HepG2 (cell line): Measurements from ENCODE around the gene CNKSR3. TPM values are rescaled to one million over a fixed set of nuclear protein-coding genes. Genes with fewer than 3 reads are reported as not detected.

Source experiments
- ATAC-seq: fragments of 200-7000 bp; cut with Tn5 transposase; 3 replicates; pipeline ENCODE4 v1.9.1; 2020; ENCODE audit warnings: mild to moderate bottlenecking, moderate library complexity
- BruUV-seq: library from RNA; stranded (reverse); fragments of 400-500 nt; replicated peaks from 2 replicates; lab custom pipeline; 2021; lab: Mats Ljungman, UMichigan
- CTCF ChIA-PET: fragments of 300-600 bp; formaldehyde crosslinking; extraction: SDS; loops from one replicate; lab custom pipeline; 2021; ENCODE audit warnings: low total read pairs, inconsistent platforms, low intra/inter-chr PET ratio; lab: Yijun Ruan, JAX
- POLR2A ChIA-PET: fragments of 350-600 bp; sonication (Branson Sonifier 250); formaldehyde crosslinking; loops from one replicate; lab custom pipeline; 2020; ENCODE audit warnings: antibody characterized with exemption, inconsistent platforms; lab: Yijun Ruan, JAX
- DNase-seq: peaks from one replicate; pipeline ENCODE4 v3.0.0-alpha.2; 2015; ENCODE audit warnings: low spot score
- FAIRE-seq: peaks from 3 replicates; lab custom pipeline; 2011; peaks lifted over from hg19 to GRCh38; lab: Jason Lieb, UNC
- H2AFZ ChIP-seq: one replicate; pipeline ENCODE4 v1.6.1; 2011; ENCODE audit warnings: low read length, inconsistent platforms
- H3K27ac ChIP-seq: fragments of 300-600 bp; 3 replicates; pipeline ENCODE4 v1.8.0; 2011; ENCODE audit warnings: mixed run types, mild to moderate bottlenecking, mixed read lengths, low read length, inconsistent platforms; ENCODE audit not compliant: insufficient read depth; ENCODE audit errors: extremely low read length
- H3K27me3 ChIP-seq, 2 experiments: fragments of 200-600 bp in 1 of 2; 2 replicates in 1 of 2; 3 replicates in 1 of 2; pipeline versions ENCODE4 v1.6.0 to v1.8.0; 2011; ENCODE audit warnings: low read length in 2 of 2, mild to moderate bottlenecking in 2 of 2, moderate library complexity in 2 of 2, inconsistent platforms in 1 of 2; ENCODE audit not compliant: insufficient read depth in 2 of 2, control insufficient read depth in 1 of 2
- H3K36me3 ChIP-seq, 2 experiments: fragments of 200-600 bp in 1 of 2; replicated peaks in 1 of 2; 2 replicates in 1 of 2; 3 replicates in 1 of 2; pipeline versions ENCODE4 v1.5.1 to v1.8.0; 2011; ENCODE audit warnings: low read length in 2 of 2, inconsistent platforms in 1 of 2; ENCODE audit not compliant: insufficient read depth in 2 of 2, control insufficient read depth in 1 of 2
- H3K4me1 ChIP-seq: 2 replicates; pipeline ENCODE4 v1.5.1; 2012; ENCODE audit warnings: low read length, inconsistent platforms; ENCODE audit not compliant: insufficient read depth
- H3K4me2 ChIP-seq: 2 replicates; pipeline ENCODE4 v1.6.0; 2011; ENCODE audit warnings: low read depth, low read length, inconsistent platforms
- H3K4me3 ChIP-seq, 3 experiments: fragments of 200-600 bp in 1 of 3; sonication (generic), shearing (Covaris generic) in 1 of 3; replicated peaks in 1 of 3; 2 replicates each; pipeline ENCODE4 v1.5.1; 2011 to 2016; ENCODE audit warnings: low read length in 3 of 3, inconsistent platforms in 2 of 3, low read depth in 2 of 3, mild to moderate bottlenecking in 2 of 3, control low read depth in 1 of 3, mixed read lengths in 1 of 3; ENCODE audit not compliant: insufficient read depth in 1 of 3
- H3K79me2 ChIP-seq: one replicate; pipeline ENCODE4 v1.6.1; 2011; ENCODE audit warnings: low read length, inconsistent platforms; ENCODE audit not compliant: insufficient read depth
- H3K9ac ChIP-seq: 2 replicates; pipeline ENCODE4 v1.6.0; 2011; ENCODE audit warnings: mild to moderate bottlenecking, low read depth, low read length, inconsistent platforms; ENCODE audit not compliant: insufficient read depth
- H3K9me3 ChIP-seq: 2 replicates; pipeline ENCODE4 v1.5.1; 2012; ENCODE audit warnings: mild to moderate bottlenecking, low read length
- H4K20me1 ChIP-seq: 2 replicates; pipeline ENCODE4 v1.6.0; 2011; ENCODE audit warnings: inconsistent platforms, mild to moderate bottlenecking, low read length, moderate library complexity; ENCODE audit not compliant: insufficient read depth
- ADNP ChIP-seq: sonication (generic); formaldehyde crosslinking; IDR thresholded peaks from 2 replicates; pipeline ENCODE4 v1.4.0; 2020; ENCODE audit warnings: missing genetic modification reagents
- CEBPG ChIP-seq: IDR thresholded peaks from 2 replicates; pipeline ENCODE4 v1.6.1; 2016
- ELF4 ChIP-seq: sonication (generic); formaldehyde crosslinking; IDR thresholded peaks from 2 replicates; pipeline ENCODE4 v1.5.0; 2020; ENCODE audit warnings: missing genetic modification reagents, mild to moderate bottlenecking, moderate library complexity, borderline replicate concordance
- FOSL2 ChIP-seq: sonication (generic); formaldehyde crosslinking; IDR thresholded peaks from 2 replicates; pipeline ENCODE4 v1.4.0; 2020; ENCODE audit warnings: missing genetic modification reagents
- FOXK1 ChIP-seq: sonication (generic); formaldehyde crosslinking; IDR thresholded peaks from 2 replicates; pipeline ENCODE4 v1.4.0; 2020; ENCODE audit warnings: low read depth, missing genetic modification reagents, borderline replicate concordance
- HMG20A ChIP-seq: IDR thresholded peaks from 2 replicates; pipeline ENCODE4 v1.6.1; 2016; ENCODE audit warnings: borderline replicate concordance
- ISL2 ChIP-seq: sonication (generic); formaldehyde crosslinking; IDR thresholded peaks from 2 replicates; pipeline ENCODE4 v1.5.0; 2020; ENCODE audit warnings: missing genetic modification reagents
- KDM6A ChIP-seq: IDR thresholded peaks from 2 replicates; pipeline ENCODE4 v1.6.1; 2016; ENCODE audit warnings: low read depth
- PRMT3 ChIP-seq: sonication (generic); formaldehyde crosslinking; IDR thresholded peaks from 2 replicates; pipeline ENCODE4 v1.8.1; 2022; ENCODE audit warnings: low read depth, mild to moderate bottlenecking, moderate library complexity, missing genetic modification reagents, borderline replicate concordance
- SIX4 ChIP-seq: sonication (generic); formaldehyde crosslinking; IDR thresholded peaks from 2 replicates; pipeline ENCODE4 v1.4.0; 2020; ENCODE audit warnings: missing genetic modification reagents
- SOX13 ChIP-seq, 3 experiments: fragments of 450-650 bp in 1 of 3; sonication (generic) in 1 of 3; formaldehyde crosslinking in 1 of 3; IDR thresholded peaks in 2 of 3; conservative IDR thresholded peaks in 1 of 3; 2 replicates each; pipeline versions ENCODE4 v1.5.0 to v1.6.1; 2016 to 2020; ENCODE audit warnings: antibody characterized with exemption in 1 of 3, mild to moderate bottlenecking in 1 of 3, missing compliant biosample characterization in 1 of 3, missing genetic modification reagents in 1 of 3, moderate library complexity in 1 of 3
- TOE1 ChIP-seq: sonication (generic); formaldehyde crosslinking; IDR thresholded peaks from 2 replicates; pipeline ENCODE4 v1.4.0; 2020; ENCODE audit warnings: mild to moderate bottlenecking, missing genetic modification reagents
- ZNF12 ChIP-seq: sonication (generic); formaldehyde crosslinking; IDR thresholded peaks from 2 replicates; pipeline ENCODE4 v1.5.0; 2020; ENCODE audit warnings: missing genetic modification reagents
- ZNF792 ChIP-seq: IDR thresholded peaks from 2 replicates; pipeline ENCODE4 v1.6.1; 2016
- ZNF878 ChIP-seq: sonication (generic); formaldehyde crosslinking; IDR thresholded peaks from 2 replicates; pipeline ENCODE4 v1.8.1; 2023; ENCODE audit warnings: mild to moderate bottlenecking, missing genetic modification reagents, moderate library complexity
- WGBS: methylation state at CpG from one replicate; pipeline ENCODE4 v1.1.6; 2017; ENCODE audit warnings: low lambda C conversion rate; 5-methylcytosine and 5-hydroxymethylcytosine counted together
- in situ Hi-C: cut with HindIII; loops from 2 replicates; pipeline ENCODE4 v1.10.0; 2017; ENCODE audit warnings: low pct_unique_long_range_greater_than_20kb; ENCODE audit not compliant: extremely low pct_ligation_motif_present
- intact Hi-C: fragments of 100-400 bp; cut with micrococcal nuclease; formaldehyde crosslinking; loops from one replicate; pipeline ENCODE4 v1.10.0; 2022; ENCODE audit not compliant: unreplicated experiment
- polyA plus RNA-seq, 8 experiments: library from polyadenylated mRNA; depleted of rRNA in 3 of 8; stranded (reverse) in 7 of 8; unstranded in 1 of 8; fragments of >200 nt; fragmentation: Illumina TruSeq in 4 of 8; extraction: Trizol in 4 of 8; gene quantifications; 2 replicates each; pipeline versions ENCODE4 v1.2.1 to v1.2.3, GENCODE V29; 2011 to 2016; ENCODE audit warnings: low read depth in 4 of 8, missing spikeins in 1 of 8, mixed read lengths in 1 of 8; ENCODE audit not compliant: insufficient read depth in 1 of 8
- total RNA-seq, 5 experiments: library from RNA; depleted of rRNA; stranded (reverse); fragments of >200 nt; fragmentation: Illumina TruSeq; extraction: Trizol; gene quantifications; 2 replicates each; pipeline ENCODE4 v1.2.3, GENCODE V29; 2016; ENCODE audit warnings: low read depth in 1 of 5
- TF ChIP-seq, protein P1 (sequence below): sonication (generic); formaldehyde crosslinking; IDR thresholded peaks from 2 replicates; pipeline ENCODE4 v1.4.0; 2020; ENCODE audit warnings: missing genetic modification reagents
- TF ChIP-seq, protein P2 (sequence below): sonication (generic); formaldehyde crosslinking; IDR thresholded peaks from 2 replicates; pipeline ENCODE4 v1.4.0; 2020; ENCODE audit warnings: mild to moderate bottlenecking, missing genetic modification reagents

CNKSR3 gene
- total and polyA plus RNA-seq, 2 of the 13 experiments (the other 11 are each of a cell fraction or from before 2014, with no cell fraction given): 9.2 to 38.6 TPM

DNA sequence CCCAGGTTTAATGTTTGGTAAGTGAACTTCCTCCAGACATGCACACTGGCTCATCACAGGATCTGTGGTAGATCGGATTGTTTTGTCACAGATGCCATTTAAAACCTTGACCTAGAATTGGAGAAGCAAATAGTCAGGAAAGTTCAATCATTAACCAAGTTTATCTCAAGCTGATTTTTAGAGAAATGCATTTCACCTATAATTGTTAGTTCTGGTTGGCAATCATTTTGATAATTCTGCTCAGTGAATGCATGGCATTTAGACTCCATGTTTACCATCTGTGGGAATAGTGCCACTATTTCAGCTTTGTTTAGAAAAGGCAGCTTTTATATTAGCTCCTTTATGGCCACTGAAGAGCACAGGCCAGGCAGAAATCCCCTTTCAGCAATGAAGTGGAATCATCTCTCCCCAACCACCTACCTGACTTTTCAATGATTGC lies 80.0 kb downstream of the CNKSR3 start:
- Histone ChIP-seq H3K4me1 (peaks cover 51% of the 10 kb centered on the region), H4K20me1 (no peaks in the 10 kb centered on the region), H2AFZ (no peak overlapping the region), H3K4me2 (peak overlapping the region; percentile 75), H3K4me3 (peak overlapping the region in 1 of 3 experiments; percentile 19; a peak in 1 of 6 replicates), H3K9ac (peak overlapping the region; percentile 48), H3K9me3 (no peaks in the 10 kb centered on the region), H3K36me3 (peaks cover 22 to 54% of the 10 kb centered on the region in 2 experiments), H3K27ac (peak overlapping the region; percentile 75), H3K27me3 (no peaks in the 10 kb centered on the region), H3K79me2 (peaks cover 7% of the 10 kb centered on the region)
- FAIRE-seq: no peak
- in situ Hi-C loops: no loop called here
- DNase-seq: peak; percentile 90
- WGBS: 13% methylated on average over 1 of the region's 1 CpG
- no TSS peak for BruUV-seq
- ATAC-seq: peak; percentile 93
- intact Hi-C loops: loop anchor here (1.0 to 2.0 kb wide), 2 partner anchors 38 to 80 kb away; partner anchors contain the start of gene CNKSR3
- POLR2A ChIA-PET: interaction anchor here (0.8 to 2.2 kb wide), 7 partner anchors 9 to 80 kb away, joined by 3 to 20 read pairs (median 6); partner anchors contain the start of gene CNKSR3
- CTCF ChIA-PET: no interaction called here
- TF ChIP-seq TOE1 (CRISPR knock-in tag) (0 out of 2 replicates have a peak, but pooled peaks have one; percentile 22), CEBPG (0 out of 2 replicates have a peak, but pooled peaks have one; percentile 16), ELF4 (CRISPR knock-in tag) (peak; percentile 64; the same call in 1 of the 2 replicates), SIX4 (CRISPR knock-in tag) (peak; percentile 71), ZNF792 (CRISPR knock-in tag) (no peak), ZNF12 (CRISPR knock-in tag) (peak; percentile 88; the same call in 1 of the 2 replicates), FOXK1 (CRISPR knock-in tag) (peak; percentile 22; the same call in 1 of the 2 replicates), ADNP (CRISPR knock-in tag) (no peak), ISL2 (CRISPR knock-in tag) (peak; percentile 53; the same call in 1 of the 2 replicates), KDM6A (CRISPR knock-in tag) (0 out of 2 replicates have a peak, but pooled peaks have one; percentile 38), FOSL2 (peak; percentile 25; the same call in 1 of the 2 replicates), PRMT3 (CRISPR knock-in tag) (no peak), HMG20A (CRISPR knock-in tag) (peak; percentile 72; the same call in 1 of the 2 replicates), SOX13 (IDR thresholded peaks at IDR 0.05) (no peak), SOX13 (CRISPR knock-in tag; conservative IDR thresholded peaks at IDR 0.05 in 1 of 2, IDR thresholded peaks at IDR 0.05 in 1 of 2) (peak in 1 of 2 experiments; percentile 79; a peak in 2 of 4 replicates), ZNF878 (CRISPR knock-in tag) (0 out of 2 replicates have a peak, but pooled peaks have one; percentile 45)
- TF ChIP-seq, protein P1, sequence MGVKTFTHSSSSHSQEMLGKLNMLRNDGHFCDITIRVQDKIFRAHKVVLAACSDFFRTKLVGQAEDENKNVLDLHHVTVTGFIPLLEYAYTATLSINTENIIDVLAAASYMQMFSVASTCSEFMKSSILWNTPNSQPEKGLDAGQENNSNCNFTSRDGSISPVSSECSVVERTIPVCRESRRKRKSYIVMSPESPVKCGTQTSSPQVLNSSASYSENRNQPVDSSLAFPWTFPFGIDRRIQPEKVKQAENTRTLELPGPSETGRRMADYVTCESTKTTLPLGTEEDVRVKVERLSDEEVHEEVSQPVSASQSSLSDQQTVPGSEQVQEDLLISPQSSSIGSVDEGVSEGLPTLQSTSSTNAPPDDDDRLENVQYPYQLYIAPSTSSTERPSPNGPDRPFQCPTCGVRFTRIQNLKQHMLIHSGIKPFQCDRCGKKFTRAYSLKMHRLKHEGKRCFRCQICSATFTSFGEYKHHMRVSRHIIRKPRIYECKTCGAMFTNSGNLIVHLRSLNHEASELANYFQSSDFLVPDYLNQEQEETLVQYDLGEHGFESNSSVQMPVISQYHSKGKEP (CRISPR knock-in tag): no peak
- TF ChIP-seq, protein P2, sequence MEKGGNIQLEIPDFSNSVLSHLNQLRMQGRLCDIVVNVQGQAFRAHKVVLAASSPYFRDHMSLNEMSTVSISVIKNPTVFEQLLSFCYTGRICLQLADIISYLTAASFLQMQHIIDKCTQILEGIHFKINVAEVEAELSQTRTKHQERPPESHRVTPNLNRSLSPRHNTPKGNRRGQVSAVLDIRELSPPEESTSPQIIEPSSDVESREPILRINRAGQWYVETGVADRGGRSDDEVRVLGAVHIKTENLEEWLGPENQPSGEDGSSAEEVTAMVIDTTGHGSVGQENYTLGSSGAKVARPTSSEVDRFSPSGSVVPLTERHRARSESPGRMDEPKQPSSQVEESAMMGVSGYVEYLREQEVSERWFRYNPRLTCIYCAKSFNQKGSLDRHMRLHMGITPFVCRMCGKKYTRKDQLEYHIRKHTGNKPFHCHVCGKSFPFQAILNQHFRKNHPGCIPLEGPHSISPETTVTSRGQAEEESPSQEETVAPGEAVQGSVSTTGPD: 0 out of 2 replicates have a peak, but pooled peaks have one; percentile 44
